ENCODE data around the gene H3-3A.

GRCh38 chr1:226023735-226024134 is 38.8 kb upstream of the H3-3A start:
- TF ChIP-seq, protein P1, sequence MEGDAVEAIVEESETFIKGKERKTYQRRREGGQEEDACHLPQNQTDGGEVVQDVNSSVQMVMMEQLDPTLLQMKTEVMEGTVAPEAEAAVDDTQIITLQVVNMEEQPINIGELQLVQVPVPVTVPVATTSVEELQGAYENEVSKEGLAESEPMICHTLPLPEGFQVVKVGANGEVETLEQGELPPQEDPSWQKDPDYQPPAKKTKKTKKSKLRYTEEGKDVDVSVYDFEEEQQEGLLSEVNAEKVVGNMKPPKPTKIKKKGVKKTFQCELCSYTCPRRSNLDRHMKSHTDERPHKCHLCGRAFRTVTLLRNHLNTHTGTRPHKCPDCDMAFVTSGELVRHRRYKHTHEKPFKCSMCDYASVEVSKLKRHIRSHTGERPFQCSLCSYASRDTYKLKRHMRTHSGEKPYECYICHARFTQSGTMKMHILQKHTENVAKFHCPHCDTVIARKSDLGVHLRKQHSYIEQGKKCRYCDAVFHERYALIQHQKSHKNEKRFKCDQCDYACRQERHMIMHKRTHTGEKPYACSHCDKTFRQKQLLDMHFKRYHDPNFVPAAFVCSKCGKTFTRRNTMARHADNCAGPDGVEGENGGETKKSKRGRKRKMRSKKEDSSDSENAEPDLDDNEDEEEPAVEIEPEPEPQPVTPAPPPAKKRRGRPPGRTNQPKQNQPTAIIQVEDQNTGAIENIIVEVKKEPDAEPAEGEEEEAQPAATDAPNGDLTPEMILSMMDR (IDR thresholded peaks at IDR 0.05) = no peak
- TF ChIP-seq, protein P2, sequence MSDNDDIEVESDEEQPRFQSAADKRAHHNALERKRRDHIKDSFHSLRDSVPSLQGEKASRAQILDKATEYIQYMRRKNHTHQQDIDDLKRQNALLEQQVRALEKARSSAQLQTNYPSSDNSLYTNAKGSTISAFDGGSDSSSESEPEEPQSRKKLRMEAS (CRISPR knock-in tag; IDR thresholded peaks at IDR 0.05) = no peak
- TF ChIP-seq STAT6 (CRISPR knock-in tag; conservative IDR thresholded peaks at IDR 0.05; ENCODE audit: low read depth) (no peak), ETV6 (CRISPR knock-in tag; IDR thresholded peaks at IDR 0.05) (no peak), TCF7 (CRISPR knock-in tag; IDR thresholded peaks at IDR 0.05; ENCODE audit: low read depth) (no peak)

Data from WTC11 (cell line).